Measurements from ENCODE around the gene ADAMTS4. TPM values are rescaled to one million over a fixed set of nuclear protein-coding genes. Genes with fewer than 3 reads are reported as not detected.

The ADAMTS4 gene
- total RNA-seq, 1 experiment from 2014 or later, result 7.0 TPM

- peak overlapping the region; percentile 70 for H3K4me2 ChIP-seq (ENCODE audit: insufficient read depth, insufficient read length, low read length)
- peak overlapping the region; percentile 13 for H4K5ac ChIP-seq (ENCODE audit: insufficient read length, low read depth, low read length)
- peak overlapping the region; percentile 16 for H4K8ac ChIP-seq (replicated peaks; ENCODE audit: insufficient read length, low read depth, low read length)
- no peak overlapping the region for H3T11ph ChIP-seq (ENCODE audit: low read length)
- H3K27ac Mint-ChIP-seq, result peak overlapping the region; percentile 91 to 99 (median 99)
- H3K4me1 ChIP-seq (ENCODE audit: insufficient read depth, low read length), result peaks cover 24% of the 10 kb centered on the region
- H3K18ac ChIP-seq (ENCODE audit: insufficient read length, low read depth, low read length), result peak overlapping the region; percentile 85
- peaks cover 7% of the 10 kb centered on the region for H3K23me2 ChIP-seq (ENCODE audit: insufficient read length, low read depth, low read length, poor library complexity, severe bottlenecking)
- peak overlapping the region; percentile 87 for H4K91ac ChIP-seq (ENCODE audit: insufficient read length, low read depth, low read length)
- H3K79me1 ChIP-seq (ENCODE audit: insufficient read depth, low read depth, low read length, poor library complexity, severe bottlenecking), result no peaks in the 10 kb centered on the region
- H4K20me1 ChIP-seq (ENCODE audit: control insufficient read depth, insufficient read depth, insufficient read length), result no peaks in the 10 kb centered on the region
- H3K9ac ChIP-seq (ENCODE audit: extremely low read depth, insufficient read length, low read length), result no peak overlapping the region
- peak overlapping the region; percentile 3 for H2BK5ac ChIP-seq (ENCODE audit: insufficient read length, low read length)
- peaks cover 17 to 27% (median 21%) of the 10 kb centered on the region in 3 experiments; a peak in 6 of 7 replicates for H3K36me3 Mint-ChIP-seq (ENCODE audit: insufficient read depth in 1 of 3, low read depth in 3 of 3)
- H3K9me3 ChIP-seq (ENCODE audit: control insufficient read depth, low read depth, low read length), result no peaks in the 10 kb centered on the region
- peak overlapping the region; percentile 95 for H3K14ac ChIP-seq (ENCODE audit: insufficient read depth, low read length)
- no peaks in the 10 kb centered on the region for H3K27me3 Mint-ChIP-seq (ENCODE audit: low read depth)
- no peak for DNase-seq
- peak overlapping the region; percentile 2; the same call in 1 of the 2 replicates for H3K4ac ChIP-seq (ENCODE audit: low read depth, low read length)
- no peak for TF ChIP-seq CTCF (conservative IDR thresholded peaks at IDR 0.05)
- H3K4me1 Mint-ChIP-seq, result peaks cover 55 to 62% of the 10 kb centered on the region in 2 experiments
- peak overlapping the region; percentile 72 for H3K27ac ChIP-seq (ENCODE audit: insufficient read length, low read depth, low read length)
- no peak overlapping the region for H3K23ac ChIP-seq (ENCODE audit: insufficient read length, low read depth, low read length)
- peak overlapping the region; percentile 64 for H2BK12ac ChIP-seq (ENCODE audit: insufficient read length, low read depth, low read length)
- no peaks in the 10 kb centered on the region; the same call in 1 of the 2 replicates for H3K27me3 ChIP-seq (ENCODE audit: insufficient read depth, low read length)
- H2BK15ac ChIP-seq (ENCODE audit: low read depth, low read length), result no peak overlapping the region
- peak overlapping the region; percentile 4 for H2AK5ac ChIP-seq (ENCODE audit: insufficient read length, low read length)
- H2AFZ ChIP-seq (ENCODE audit: low read length), result no peak overlapping the region
- peak overlapping the region; percentile 15 for H2BK120ac ChIP-seq (ENCODE audit: low read depth, low read length, poor library complexity, severe bottlenecking)
- peak overlapping the region; percentile 91; a peak in 4 of 5 replicates for H3K4me3 Mint-ChIP-seq
- WGBS (ENCODE audit: extremely low coverage, insufficient read length, low lambda C conversion rate), result no CpG with 5 or more reads among the region's 13 CpGs
- no peak overlapping the region for H3K56ac ChIP-seq (ENCODE audit: insufficient read length, low read depth, low read length)
- H3K79me2 ChIP-seq (ENCODE audit: insufficient read depth, low read length), result no peaks in the 10 kb centered on the region
- H2BK20ac ChIP-seq (ENCODE audit: low read depth, low read length, poor library complexity, severe bottlenecking), result no peak overlapping the region
- H3K9me3 Mint-ChIP-seq, result no peaks in the 10 kb centered on the region; a peak in 1 of 5 replicates
Observed at GRCh38 chr1:161200992-161201835, 2.4 kb upstream of the ADAMTS4 start.
